Thyroid gland (tissue), 4 donors: ENCODE measurements around the gene ZNF641. TPM values are rescaled to one million over a fixed set of nuclear protein-coding genes. Genes with fewer than 3 reads are reported as not detected.

Source experiments
- DNase-seq, 2 donors: peaks; one replicate each; pipeline ENCODE4 v3.0.0-alpha.2; 2019
- H3K27ac ChIP-seq, 3 donors: fragments of 200-600 bp; sonication (generic); 1 replicate in 2 of 3; 2 replicates in 1 of 3; pipeline ENCODE4 v1.5.1; 2016 to 2019; ENCODE audit warnings: mild to moderate bottlenecking in 1 of 3, moderate library complexity in 1 of 3
- H3K27me3 ChIP-seq: fragments of 200-600 bp; sonication (generic); one replicate; pipeline ENCODE4 v1.5.1; 2019
- H3K36me3 ChIP-seq, 2 donors: fragments of 200-600 bp; sonication (generic); one replicate each; pipeline ENCODE4 v1.5.1; 2016 to 2019
- H3K4me1 ChIP-seq, 2 donors: fragments of 200-600 bp; sonication (generic); one replicate each; pipeline ENCODE4 v1.5.1; 2017 to 2019
- H3K4me3 ChIP-seq, 3 donors: fragments of 200-600 bp; sonication (generic); replicated peaks in 1 of 3; 1 replicate in 2 of 3; 2 replicates in 1 of 3; pipeline ENCODE4 v1.5.1; 2016; ENCODE audit warnings: mild to moderate bottlenecking in 1 of 3
- H3K9me3 ChIP-seq: fragments of 200-600 bp; sonication (generic); one replicate; pipeline ENCODE4 v1.5.1; 2017
- POLR2A ChIP-seq, 2 donors: fragments of 450-650 bp; IDR thresholded peaks; one replicate each; pipeline ENCODE4 v1.6.1; 2017; ENCODE audit warnings: antibody characterized with exemption in 2 of 2, mild to moderate bottlenecking in 2 of 2, moderate library complexity in 1 of 2
- WGBS, 2 donors: methylation state at CpG; one replicate each; pipeline ENCODE4 v1.1.5; 2017; 5-methylcytosine and 5-hydroxymethylcytosine counted together
- intact Hi-C: fragments of 100-400 bp; cut with DNase I; formaldehyde crosslinking; loops from one replicate; pipeline ENCODE4 v1.15.1; 2023
- small RNA-seq: library from RNA; depleted of rRNA; stranded (forward); fragments of <200 nt; gene quantifications from one replicate; pipeline ENCODE3, GENCODE V24; 2016
- total RNA-seq, 4 donors: library from RNA; depleted of rRNA; stranded (reverse); fragments of >200 nt; gene quantifications; one replicate each; pipeline ENCODE4 v1.2.3, GENCODE V29; 2016

Gene ZNF641
- total RNA-seq, 4 donors from 2014 or later, result 19.1 to 119 (median 29.9) TPM

DNA sequence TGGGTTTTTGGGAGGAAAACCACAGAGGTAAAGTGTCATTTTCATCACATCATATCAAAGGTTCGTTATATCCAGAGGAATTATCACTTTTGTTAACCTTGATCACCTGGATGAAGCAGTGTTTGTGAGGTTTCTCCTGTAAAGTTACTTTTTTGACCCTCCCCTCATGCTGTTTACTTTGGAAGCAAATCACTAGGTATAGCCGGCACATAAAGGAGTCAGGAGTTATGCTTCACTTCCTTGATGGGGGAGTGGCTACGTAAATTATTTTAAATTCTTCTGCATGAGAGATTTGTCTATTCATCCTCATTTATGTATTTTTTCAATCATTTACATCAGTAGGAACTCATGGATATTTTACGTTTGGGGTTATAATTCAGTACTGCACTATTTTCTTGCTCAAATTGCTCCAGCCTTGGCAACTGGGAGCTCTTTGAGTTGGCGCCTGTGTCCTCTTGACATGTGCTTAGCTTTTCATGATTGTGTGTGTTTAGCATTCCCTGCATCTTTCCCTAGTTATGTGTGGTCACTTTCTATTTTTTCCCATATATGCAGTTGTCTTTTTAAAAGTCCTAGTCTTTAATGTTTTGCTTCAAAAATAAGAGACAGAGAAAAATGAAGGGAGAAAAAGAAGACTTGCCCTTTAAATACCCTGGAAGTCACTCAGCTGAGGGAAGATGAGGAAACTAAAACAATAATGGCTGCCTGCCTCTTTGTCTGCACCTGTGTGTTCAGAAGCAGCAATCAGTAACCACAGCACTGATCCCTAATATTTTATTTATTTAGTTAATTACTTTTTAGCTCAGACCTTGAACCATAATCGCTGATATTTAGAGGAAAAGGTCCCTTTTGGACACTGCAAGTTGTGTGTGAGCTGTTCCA, 62.1 kb downstream of the ZNF641 start:
- no peaks in the 10 kb centered on the region for H3K9me3 ChIP-seq
- WGBS, 2 donors, result 47 to 55% methylated on average over 6 of the region's 6 CpGs
- H3K4me1 ChIP-seq, result no peaks in the 10 kb centered on the region
- no peak for DNase-seq
- intact Hi-C loops, result no loop called here
- no peak overlapping the region for H3K4me3 ChIP-seq
- no peak overlapping the region for H3K27ac ChIP-seq
- no peaks in the 10 kb centered on the region for H3K36me3 ChIP-seq
- no peaks in the 10 kb centered on the region for H3K27me3 ChIP-seq
- no peak for TF ChIP-seq POLR2A (IDR thresholded peaks at IDR 0.05)

Small RNA genes lying within 50 kb of the gene (small RNA-seq; reads per million reads assigned to genes)
- gene AC024257.2, result not detected

Other genes starting within 250 kb of the ZNF641 start
- gene SENP1, start 244.8 kb downstream of the ZNF641 start, total RNA-seq, result 10 to 100 TPM; 20.6 to 58.8 (median 24.5) TPM
- 10 to 100 TPM; 36.1 to 66.7 (median 49.2) TPM for gene PFKM, start 231.6 kb downstream of the ZNF641 start, total RNA-seq
- 10 to 100 TPM; 28.9 to 70.6 (median 33.4) TPM for gene ASB8, start 193.4 kb downstream of the ZNF641 start, total RNA-seq
- under 1 TPM in 2 of 4 donors, not detected in 2; 0.44 to 0.54 TPM for gene CCDC184, start 167.3 kb downstream of the ZNF641 start, total RNA-seq
- not detected for gene OR10AD1, start 147.6 kb downstream of the ZNF641 start, total RNA-seq
- not detected for gene ANP32D, start 121.6 kb upstream of the ZNF641 start, total RNA-seq
- not detected for gene C12orf54, start 131.6 kb upstream of the ZNF641 start, total RNA-seq
- not detected for gene OR8S1, start 174.7 kb upstream of the ZNF641 start, total RNA-seq
- gene LALBA, start 219.1 kb upstream of the ZNF641 start, total RNA-seq, result not detected